Lung (tissue), 12 donors: Measurements from ENCODE around the gene LORICRIN. TPM values are rescaled to one million over a fixed set of nuclear protein-coding genes. Genes with fewer than 3 reads are reported as not detected.
A peak's percentile ranks its signal among the peaks of the same experiment; 100 is the strongest.

ENCODE experiments used
- ATAC-seq: fragments of 200-7000 bp; cut with Tn5 transposase; one replicate; pipeline ENCODE4 v1.9.1; 2020; ENCODE audit warnings: moderate number of reproducible peaks; ENCODE audit not compliant: insufficient read depth, low FRiP score
- DNase-seq, 3 donors: peaks; one replicate each; pipeline ENCODE4 v3.0.0-alpha.2; 2013 to 2017
- H3K27ac ChIP-seq, 2 donors: one replicate each; pipeline ENCODE4 v1.5.1; 2013; ENCODE audit warnings: mild to moderate bottlenecking in 2 of 2, moderate library complexity in 2 of 2, control low read depth in 1 of 2, inconsistent platforms in 1 of 2, low read depth in 1 of 2, low read length in 1 of 2
- H3K27me3 ChIP-seq, 3 donors: one replicate each; pipeline ENCODE4 v1.5.1; 2013; ENCODE audit warnings: low read length in 2 of 3; ENCODE audit not compliant: control insufficient read depth in 3 of 3, insufficient read depth in 3 of 3
- H3K36me3 ChIP-seq, 4 donors: one replicate each; pipeline ENCODE4 v1.5.1; 2013; ENCODE audit warnings: low read length in 4 of 4, mild to moderate bottlenecking in 1 of 4, moderate library complexity in 1 of 4; ENCODE audit not compliant: control insufficient read depth in 4 of 4, insufficient read depth in 4 of 4
- H3K4me1 ChIP-seq, 5 donors: one replicate each; pipeline ENCODE4 v1.5.1; 2013; ENCODE audit warnings: low read length in 5 of 5, mild to moderate bottlenecking in 2 of 5, moderate library complexity in 1 of 5; ENCODE audit not compliant: control insufficient read depth in 5 of 5, insufficient read depth in 5 of 5
- H3K4me3 ChIP-seq: one replicate; pipeline ENCODE4 v1.5.1; 2013; ENCODE audit warnings: mild to moderate bottlenecking, control low read depth, moderate library complexity
- H3K9ac ChIP-seq, 2 donors: one replicate each; pipeline ENCODE4 v1.5.1; 2013; ENCODE audit warnings: low read length in 2 of 2, control low read depth in 1 of 2; ENCODE audit not compliant: insufficient read depth in 1 of 2
- H3K9me3 ChIP-seq, 4 donors: one replicate each; pipeline ENCODE4 v1.5.1; 2013; ENCODE audit warnings: low read length in 3 of 4, mild to moderate bottlenecking in 1 of 4, moderate library complexity in 1 of 4; ENCODE audit not compliant: control insufficient read depth in 4 of 4, insufficient read depth in 3 of 4
- WGBS, 2 donors: extraction: QIAGEN DNeasy Blood & Tissue Kit; methylation state at CpG; one replicate each; pipeline ENCODE4 v1.1.7; 2013; 5-methylcytosine and 5-hydroxymethylcytosine counted together
- polyA plus RNA-seq, 2 donors: library from polyadenylated mRNA; stranded (reverse); fragments of 200-250 nt; gene quantifications; one replicate each; pipeline ENCODE4 v1.2.1, GENCODE V29; 2013
- total RNA-seq, 2 donors: library from RNA; depleted of rRNA in 1 of 2; stranded (reverse); fragments of >200 nt in 1 of 2; gene quantifications; one replicate each; pipeline ENCODE4 v1.2.1, GENCODE V29; 2014 to 2021
- TF ChIP-seq, protein P1 (sequence below): IDR thresholded peaks from 2 replicates; pipeline ENCODE4 v1.5.1; 2012; ENCODE audit warnings: mild to moderate bottlenecking; ENCODE audit errors: control extremely low read depth, extremely low read depth
- donor health status: control.
- donor health status: control.
- donor health status: Bipolar disorder and iron deficiency.
- donor health status: healthy.
- donor health status: DM: yes; HTN: yes; CAD: no.

Gene LORICRIN
- total and polyA plus RNA-seq, 4 donors, result not detected

GRCh38 chr1:153217212-153217611, 42.3 kb upstream of the LORICRIN start, which contains the start of gene PRR9:
TSS of gene PRR9 (plus strand) at chr1:153217584. CDS start at chr1:153218145, 561 bp downstream.
- Histone ChIP-seq H3K4me1 (no peaks in the 10 kb centered on the region), H3K36me3 (no peaks in the 10 kb centered on the region), H3K9me3 (peaks cover 0 to 4% (median 0%) of the 10 kb centered on the region in 4 donors), H3K4me3 (no peak within 1 kb of the TSS), H3K27ac (no peak within 1 kb of the TSS), H3K27me3 (no peaks in the 10 kb centered on the region), H3K9ac (no peak within 1 kb of the TSS)
- ATAC-seq (no peak), DNase-seq (no peak)
- WGBS, 2 donors, result 74 to 81% methylated on average over 3 of the region's 3 CpGs
- TF ChIP-seq, protein P1, sequence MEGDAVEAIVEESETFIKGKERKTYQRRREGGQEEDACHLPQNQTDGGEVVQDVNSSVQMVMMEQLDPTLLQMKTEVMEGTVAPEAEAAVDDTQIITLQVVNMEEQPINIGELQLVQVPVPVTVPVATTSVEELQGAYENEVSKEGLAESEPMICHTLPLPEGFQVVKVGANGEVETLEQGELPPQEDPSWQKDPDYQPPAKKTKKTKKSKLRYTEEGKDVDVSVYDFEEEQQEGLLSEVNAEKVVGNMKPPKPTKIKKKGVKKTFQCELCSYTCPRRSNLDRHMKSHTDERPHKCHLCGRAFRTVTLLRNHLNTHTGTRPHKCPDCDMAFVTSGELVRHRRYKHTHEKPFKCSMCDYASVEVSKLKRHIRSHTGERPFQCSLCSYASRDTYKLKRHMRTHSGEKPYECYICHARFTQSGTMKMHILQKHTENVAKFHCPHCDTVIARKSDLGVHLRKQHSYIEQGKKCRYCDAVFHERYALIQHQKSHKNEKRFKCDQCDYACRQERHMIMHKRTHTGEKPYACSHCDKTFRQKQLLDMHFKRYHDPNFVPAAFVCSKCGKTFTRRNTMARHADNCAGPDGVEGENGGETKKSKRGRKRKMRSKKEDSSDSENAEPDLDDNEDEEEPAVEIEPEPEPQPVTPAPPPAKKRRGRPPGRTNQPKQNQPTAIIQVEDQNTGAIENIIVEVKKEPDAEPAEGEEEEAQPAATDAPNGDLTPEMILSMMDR, result no peak

GRCh38 chr1:153217744-153218416, 41.6 kb upstream of the LORICRIN start:
- no peak for DNase-seq
- H3K9ac ChIP-seq, result no peak overlapping the region
- TF ChIP-seq, protein P1, result no peak

DNA sequence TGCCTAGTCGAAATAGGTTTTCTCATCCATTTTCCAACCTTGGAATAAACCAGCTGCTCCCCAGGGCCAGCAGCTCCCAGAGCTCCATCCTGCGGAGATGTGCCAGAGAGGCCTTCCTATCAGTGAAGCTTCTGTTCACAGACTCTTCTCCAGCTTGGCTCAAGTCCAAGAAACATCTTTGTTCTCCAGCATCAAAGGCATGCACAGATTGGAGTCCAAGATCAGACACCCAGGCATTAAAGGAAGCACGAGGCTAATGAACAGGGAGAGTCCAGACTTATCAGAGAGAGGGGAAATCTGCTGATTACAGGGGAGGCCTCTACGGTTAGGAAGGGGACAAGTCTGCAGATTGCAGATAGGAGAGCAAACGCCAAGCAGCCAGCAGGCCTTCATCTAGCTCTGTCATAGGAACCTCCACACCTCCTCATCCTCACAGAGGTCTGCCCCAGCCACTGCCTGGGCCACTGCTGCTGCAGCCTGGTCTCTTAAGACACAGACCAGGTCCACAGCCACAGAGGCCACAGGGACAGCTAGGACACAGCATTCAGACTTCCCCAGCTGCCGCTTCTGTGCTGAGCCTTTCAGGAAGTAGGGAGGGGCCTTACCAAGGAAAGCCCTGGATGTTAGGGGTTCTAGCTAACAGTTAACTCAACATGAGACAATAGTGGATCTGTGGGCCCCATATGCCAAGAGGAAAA, 38.7 kb upstream of the LORICRIN start:
- DNase-seq (peak in 2 of 3 donors; percentile 18 to 53), ATAC-seq (no peak)
- H3K9me3 ChIP-seq, result peaks cover 0 to 4% (median 0%) of the 10 kb centered on the region in 4 donors
- H3K27me3 ChIP-seq, result no peaks in the 10 kb centered on the region
- no peak overlapping the region for H3K4me3 ChIP-seq
- H3K27ac ChIP-seq, result no peak overlapping the region
- H3K36me3 ChIP-seq, result no peaks in the 10 kb centered on the region
- TF ChIP-seq, protein P1, result no peak
- no peaks in the 10 kb centered on the region for H3K4me1 ChIP-seq
- H3K9ac ChIP-seq, result no peak overlapping the region
- WGBS, 2 donors, result 40 to 41% methylated on average over 6 of the region's 6 CpGs

More at GRCh38 chr1:153217744-153218416, 41.6 kb upstream of the LORICRIN start:
- Histone ChIP-seq H3K36me3 (no peaks in the 10 kb centered on the region), H3K4me1 (no peaks in the 10 kb centered on the region), H3K27ac (no peak overlapping the region), H3K9me3 (peaks cover 0 to 4% (median 0%) of the 10 kb centered on the region in 4 donors), H3K27me3 (no peaks in the 10 kb centered on the region), H3K4me3 (no peak overlapping the region)
- no peak for ATAC-seq
- 60 to 78% methylated on average over 2 of the region's 2 CpGs for WGBS, 2 donors
